Breast epithelium (tissue), 4 donors: ENCODE data around the gene DAPK1. TPM values are rescaled to one million over a fixed set of nuclear protein-coding genes. Genes with fewer than 3 reads are reported as not detected.

Experiments used
- DNase-seq, 2 donors: peaks; one replicate each; pipeline ENCODE4 v3.0.0-alpha.2; 2019; ENCODE audit warnings: low spot score in 2 of 2
- H3K27ac ChIP-seq, 2 donors: fragments of 200-600 bp; sonication (generic) in 1 of 2; one replicate each; pipeline ENCODE4 v1.5.1; 2016 to 2019; ENCODE audit warnings: mild to moderate bottlenecking in 1 of 2
- H3K27me3 ChIP-seq, 2 donors: fragments of 200-600 bp; sonication (generic) in 1 of 2; one replicate each; pipeline versions ENCODE4 v1.5.1 to v1.6.0; 2017 to 2019; ENCODE audit warnings: control low read depth in 1 of 2, mild to moderate bottlenecking in 1 of 2
- H3K36me3 ChIP-seq: fragments of 200-600 bp; one replicate; pipeline ENCODE4 v1.5.1; 2019
- H3K4me1 ChIP-seq, 2 donors: fragments of 200-600 bp; sonication (generic); one replicate each; pipeline ENCODE4 v1.5.1; 2016 to 2019; ENCODE audit warnings: control low read depth in 1 of 2
- H3K4me3 ChIP-seq, 3 donors: fragments of 200-600 bp; sonication (generic); 1 replicate in 2 of 3; 2 replicates in 1 of 3; pipeline ENCODE4 v1.5.1; 2016 to 2019; ENCODE audit warnings: mild to moderate bottlenecking in 3 of 3, moderate library complexity in 2 of 3
- H3K9me3 ChIP-seq, 2 donors: fragments of 200-600 bp; sonication (generic) in 1 of 2; one replicate each; pipeline ENCODE4 v1.5.1; 2016 to 2019; ENCODE audit warnings: control low read depth in 1 of 2
- CTCF ChIP-seq, 3 donors: fragments of 450-650 bp; IDR thresholded peaks; one replicate each; pipeline ENCODE4 v1.5.1; 2016 to 2017; ENCODE audit warnings: antibody characterized with exemption in 3 of 3, mild to moderate bottlenecking in 3 of 3, moderate library complexity in 3 of 3
- POLR2A ChIP-seq: fragments of 450-650 bp; IDR thresholded peaks from one replicate; pipeline ENCODE4 v1.6.1; 2016; ENCODE audit warnings: antibody characterized with exemption, mild to moderate bottlenecking, moderate library complexity
- POLR2AphosphoS5 ChIP-seq, 3 donors: sonication (generic); formaldehyde crosslinking; IDR thresholded peaks; one replicate each; pipeline ENCODE4 v1.6.1; 2017; ENCODE audit warnings: antibody characterized with exemption in 3 of 3
- intact Hi-C: fragments of 100-400 bp; cut with DNase I; formaldehyde crosslinking; loops from one replicate; pipeline ENCODE4 v1.15.1; 2023; ENCODE audit warnings: low total_unique reads
- total RNA-seq, 3 donors: library from RNA; depleted of rRNA; stranded (reverse); fragments of >200 nt; gene quantifications; one replicate each; pipeline ENCODE4 v1.1.0, GENCODE V29; 2016

The DAPK1 gene
- total RNA-seq, 3 donors from 2014 or later = 14.7 to 42.6 (median 34.5) TPM

DNA sequence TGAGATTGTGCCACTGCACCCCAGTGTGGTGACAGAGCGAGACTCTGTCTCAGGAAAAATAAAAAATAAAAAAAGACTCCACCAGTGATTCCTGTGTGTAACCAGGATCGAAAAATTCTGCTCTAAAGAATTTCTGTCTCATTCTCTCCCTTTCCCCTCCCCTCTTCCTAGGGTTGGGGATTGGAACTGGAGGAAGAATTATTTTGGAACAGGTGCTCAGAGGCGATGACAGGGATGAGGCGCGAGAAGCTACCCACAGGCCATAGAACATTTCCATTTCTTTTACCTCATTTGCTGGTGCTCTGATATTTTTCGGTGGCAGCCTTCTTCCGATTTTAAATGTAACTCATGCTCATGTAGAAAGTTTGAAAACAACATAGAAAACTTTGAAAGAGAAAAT is 80.1 kb downstream of the DAPK1 start:
- H3K27me3 ChIP-seq = no peaks in the 10 kb centered on the region
- H3K4me1 ChIP-seq = no peaks in the 10 kb centered on the region
- no peak overlapping the region for H3K27ac ChIP-seq
- TF ChIP-seq POLR2AphosphoS5 (IDR thresholded peaks at IDR 0.05) = no peak
- TF ChIP-seq POLR2A = no peak
- no peak for TF ChIP-seq CTCF (IDR thresholded peaks at IDR 0.05)
- intact Hi-C loops = no loop called here
- no peak overlapping the region for H3K4me3 ChIP-seq
- H3K36me3 ChIP-seq = no peaks in the 10 kb centered on the region
- H3K9me3 ChIP-seq = no peaks in the 10 kb centered on the region
- DNase-seq = no peak

DNA sequence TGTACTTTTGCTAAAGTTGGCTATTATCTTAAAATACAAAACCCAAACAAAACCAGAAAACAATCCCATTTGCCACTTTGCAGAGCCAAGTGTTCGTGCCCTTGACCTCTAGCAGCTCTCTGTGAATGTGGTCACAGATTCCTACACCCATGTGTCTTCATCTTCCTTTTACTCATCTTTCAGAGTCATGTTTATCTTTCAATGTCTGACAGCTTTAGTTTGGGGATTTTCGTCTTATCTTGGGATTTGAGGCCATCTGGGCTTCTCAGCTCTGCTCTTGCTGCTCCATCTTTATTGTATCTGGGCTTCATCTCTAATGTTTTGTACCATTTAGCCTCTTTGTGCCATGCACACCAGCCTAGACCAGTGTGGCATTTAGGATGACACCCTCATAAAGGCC is 81.0 kb downstream of the DAPK1 start:
- no peaks in the 10 kb centered on the region for H3K4me1 ChIP-seq
- H3K9me3 ChIP-seq = no peaks in the 10 kb centered on the region
- TF ChIP-seq CTCF (IDR thresholded peaks at IDR 0.05) = no peak
- no peak for TF ChIP-seq POLR2A
- TF ChIP-seq POLR2AphosphoS5 (IDR thresholded peaks at IDR 0.05) = no peak
- H3K36me3 ChIP-seq = no peaks in the 10 kb centered on the region
- intact Hi-C loops = no loop called here
- DNase-seq = no peak
- no peak overlapping the region for H3K4me3 ChIP-seq
- H3K27ac ChIP-seq = no peak overlapping the region
- no peaks in the 10 kb centered on the region for H3K27me3 ChIP-seq

DNA sequence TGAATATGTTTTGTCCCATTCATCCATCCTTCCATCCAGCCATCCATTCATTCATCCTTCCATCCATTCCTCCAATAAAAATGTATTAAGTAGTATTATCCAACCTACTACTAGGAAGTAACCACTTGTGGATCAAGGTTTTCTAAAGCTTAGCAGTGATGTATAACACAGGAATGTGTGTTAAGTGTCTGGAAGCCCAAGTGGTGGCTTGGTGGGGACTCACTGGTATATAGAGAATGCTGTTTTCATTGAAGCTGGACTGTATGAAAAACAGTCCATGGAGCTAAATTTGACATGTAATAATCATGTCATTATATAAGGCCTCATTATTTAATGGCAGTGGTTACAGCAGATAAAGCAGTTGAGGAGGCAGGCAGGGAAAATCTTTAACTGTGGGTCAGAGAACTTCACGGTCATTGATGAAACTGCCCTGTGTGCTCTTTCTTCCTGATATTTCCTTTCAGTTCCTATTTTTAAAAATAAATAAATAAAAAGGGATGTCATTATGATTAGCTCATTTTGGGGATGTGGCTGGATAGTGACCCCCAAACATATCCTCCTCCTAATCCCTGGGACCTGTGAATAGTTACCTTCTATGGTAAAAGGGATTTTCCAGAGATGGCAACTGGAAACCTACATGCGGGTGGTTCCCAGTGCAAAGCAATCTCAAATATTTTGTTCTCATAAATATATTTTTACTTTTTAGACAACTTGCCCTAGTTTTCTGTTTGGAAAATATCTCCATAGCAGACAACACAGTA is 82.3 kb downstream of the DAPK1 start:
- Histone ChIP-seq H3K36me3 (no peaks in the 10 kb centered on the region), H3K4me1 (no peaks in the 10 kb centered on the region), H3K9me3 (no peaks in the 10 kb centered on the region), H3K4me3 (no peak overlapping the region), H3K27me3 (no peaks in the 10 kb centered on the region), H3K27ac (no peak overlapping the region)
- no peak for DNase-seq
- TF ChIP-seq POLR2AphosphoS5 (IDR thresholded peaks at IDR 0.05) (no peak), POLR2A (no peak), CTCF (IDR thresholded peaks at IDR 0.05) (no peak)
- intact Hi-C loops = loop anchor here (2.0 kb wide), 1 partner anchor 73 kb away; no protein-coding TSS in a partner anchor

- no peak for TF ChIP-seq POLR2A
- TF ChIP-seq POLR2AphosphoS5 (IDR thresholded peaks at IDR 0.05) = no peak
- no peaks in the 10 kb centered on the region for H3K9me3 ChIP-seq
- peak overlapping the region in 1 of 2 donors; percentile 38 for H3K27ac ChIP-seq
- H3K4me3 ChIP-seq = no peak overlapping the region
- H3K4me1 ChIP-seq = no peaks in the 10 kb centered on the region
- no peaks in the 10 kb centered on the region for H3K27me3 ChIP-seq
- no peak for DNase-seq
- H3K36me3 ChIP-seq = no peaks in the 10 kb centered on the region
- intact Hi-C loops = loop anchor here (2.0 kb wide), 1 partner anchor 74 kb away; no protein-coding TSS in a partner anchor
These were observed 83.3 kb downstream of the DAPK1 start for GRCh38 chr9:87580941-87581438.

GRCh38 chr9:87581513-87581912 is 83.8 kb downstream of the DAPK1 start:
- Histone ChIP-seq H3K27me3 (no peaks in the 10 kb centered on the region), H3K4me3 (no peak overlapping the region), H3K36me3 (no peaks in the 10 kb centered on the region), H3K27ac (peak overlapping the region in 1 of 2 donors; percentile 38), H3K4me1 (no peaks in the 10 kb centered on the region), H3K9me3 (no peaks in the 10 kb centered on the region)
- intact Hi-C loops = loop anchor here (2.0 kb wide), 1 partner anchor 75 kb away; no protein-coding TSS in a partner anchor
- no peak for TF ChIP-seq POLR2AphosphoS5 (IDR thresholded peaks at IDR 0.05)
- no peak for TF ChIP-seq POLR2A
- no peak for TF ChIP-seq CTCF (IDR thresholded peaks at IDR 0.05)
- DNase-seq = no peak
